Right atrium auricular region (tissue), 2 donors: ENCODE data around the gene CUL5. TPM values are rescaled to one million over a fixed set of nuclear protein-coding genes. Genes with fewer than 3 reads are reported as not detected.
"Not testable (repeated sequence)": the region's sequence is repeated elsewhere in the genome, so short reads cannot be mapped to it uniquely, and the experiment has no call there.

Experiments used
- DNase-seq: peaks from one replicate; pipeline ENCODE4 v3.0.0-alpha.2; 2019; ENCODE audit warnings: low spot score
- H3K27ac ChIP-seq, 2 donors: fragments of 200-600 bp; sonication (generic); 1 replicate in 1 of 2; 2 replicates in 1 of 2; pipeline ENCODE4 v1.5.1; 2016 to 2019
- H3K27me3 ChIP-seq, 2 donors: fragments of 200-600 bp; sonication (generic); one replicate each; pipeline versions ENCODE4 v1.5.1 to v1.6.0; 2017 to 2019
- H3K36me3 ChIP-seq: fragments of 200-600 bp; sonication (generic); one replicate; pipeline ENCODE4 v1.5.1; 2016
- H3K4me1 ChIP-seq, 2 donors: fragments of 200-600 bp; sonication (generic); one replicate each; pipeline versions ENCODE4 v1.5.1 to v1.6.0; 2017 to 2019
- H3K4me3 ChIP-seq, 2 donors: fragments of 200-600 bp; sonication (generic); 1 replicate in 1 of 2; 2 replicates in 1 of 2; pipeline ENCODE4 v1.5.1; 2017 to 2019; ENCODE audit warnings: mild to moderate bottlenecking in 1 of 2, moderate library complexity in 1 of 2
- H3K9me3 ChIP-seq, 2 donors: fragments of 200-600 bp; sonication (generic); one replicate each; pipeline ENCODE4 v1.5.1; 2019
- total RNA-seq, 2 donors: library from RNA; depleted of rRNA; stranded (reverse); fragments of >200 nt; gene quantifications; one replicate each; pipeline ENCODE4 v1.1.0, GENCODE V29; 2016
- TF ChIP-seq, protein P1 (sequence below), 2 donors: fragments of 200-600 bp; sonication (generic); IDR thresholded peaks; one replicate each; pipeline ENCODE4 v1.5.1; 2019; ENCODE audit warnings: antibody characterized with exemption in 2 of 2

CUL5 gene
- total RNA-seq, 2 donors from 2014 or later: 19.2 to 26.4 TPM

DNA sequence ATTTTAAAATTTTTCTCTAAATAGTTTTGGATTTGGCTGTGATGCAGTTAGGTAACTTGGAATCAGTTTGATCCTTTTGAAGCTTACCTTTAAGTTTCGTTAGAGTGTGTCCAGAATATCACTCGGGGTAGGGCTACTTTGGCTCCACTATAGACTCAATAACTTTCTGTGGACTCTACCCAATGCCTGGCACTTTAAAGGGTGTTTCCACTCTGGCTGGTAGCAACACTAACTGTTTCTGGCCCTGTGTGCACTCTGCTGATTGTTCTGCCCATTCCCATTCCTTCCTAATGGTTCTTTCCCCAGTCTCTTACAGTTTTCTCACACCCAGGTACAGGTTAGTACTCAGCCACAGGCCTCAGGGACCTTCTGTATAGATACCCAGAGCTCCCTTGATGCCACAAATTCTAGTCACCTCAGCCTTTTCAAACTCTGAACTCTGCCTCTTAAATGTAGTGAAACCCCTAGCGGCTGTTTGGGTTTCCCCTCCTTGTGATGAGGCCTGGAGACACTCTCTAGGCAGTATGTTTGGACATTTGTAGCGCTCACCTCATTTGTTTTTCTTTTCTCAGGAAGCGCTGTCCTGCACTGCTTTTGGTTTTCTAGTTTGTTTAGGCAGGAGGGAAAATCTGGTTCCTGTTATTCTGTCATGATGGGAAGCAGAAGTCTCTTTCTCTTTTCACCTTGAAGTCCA lies 16.8 kb downstream of the CUL5 start:
- Histone ChIP-seq H3K27ac (no peak overlapping the region), H3K4me1 (peaks cover 0 to 19% of the 10 kb centered on the region in 2 donors)
- DNase-seq: no peak

DNA sequence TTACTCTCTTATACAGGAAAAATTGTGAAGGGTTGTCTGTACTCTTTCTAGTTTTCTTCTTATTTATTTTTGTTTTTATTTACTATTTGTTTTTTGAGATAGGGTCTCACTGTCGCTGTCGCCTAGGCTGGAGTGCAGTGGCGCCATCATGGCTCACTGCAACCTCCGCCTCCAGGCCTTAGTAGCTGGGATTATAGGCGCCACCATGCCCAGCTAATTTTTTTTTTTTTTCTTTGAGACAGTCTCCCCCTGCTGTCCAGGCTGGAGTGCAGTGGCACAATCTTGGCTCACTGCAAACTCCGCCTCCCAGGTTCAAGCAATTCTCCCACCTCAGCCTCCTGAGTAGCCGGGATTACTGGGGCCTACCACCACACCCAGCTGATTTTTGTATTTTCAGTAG lies 18.4 kb downstream of the CUL5 start:
- TF ChIP-seq, protein P1, sequence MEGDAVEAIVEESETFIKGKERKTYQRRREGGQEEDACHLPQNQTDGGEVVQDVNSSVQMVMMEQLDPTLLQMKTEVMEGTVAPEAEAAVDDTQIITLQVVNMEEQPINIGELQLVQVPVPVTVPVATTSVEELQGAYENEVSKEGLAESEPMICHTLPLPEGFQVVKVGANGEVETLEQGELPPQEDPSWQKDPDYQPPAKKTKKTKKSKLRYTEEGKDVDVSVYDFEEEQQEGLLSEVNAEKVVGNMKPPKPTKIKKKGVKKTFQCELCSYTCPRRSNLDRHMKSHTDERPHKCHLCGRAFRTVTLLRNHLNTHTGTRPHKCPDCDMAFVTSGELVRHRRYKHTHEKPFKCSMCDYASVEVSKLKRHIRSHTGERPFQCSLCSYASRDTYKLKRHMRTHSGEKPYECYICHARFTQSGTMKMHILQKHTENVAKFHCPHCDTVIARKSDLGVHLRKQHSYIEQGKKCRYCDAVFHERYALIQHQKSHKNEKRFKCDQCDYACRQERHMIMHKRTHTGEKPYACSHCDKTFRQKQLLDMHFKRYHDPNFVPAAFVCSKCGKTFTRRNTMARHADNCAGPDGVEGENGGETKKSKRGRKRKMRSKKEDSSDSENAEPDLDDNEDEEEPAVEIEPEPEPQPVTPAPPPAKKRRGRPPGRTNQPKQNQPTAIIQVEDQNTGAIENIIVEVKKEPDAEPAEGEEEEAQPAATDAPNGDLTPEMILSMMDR (IDR thresholded peaks at IDR 0.05): no peak
- Histone ChIP-seq H3K27ac (no peak overlapping the region), H3K4me3 (no peak overlapping the region), H3K9me3 (no peaks in the 10 kb centered on the region), H3K27me3 (no peaks in the 10 kb centered on the region), H3K36me3 (no peaks in the 10 kb centered on the region), H3K4me1 (peaks cover 0 to 19% of the 10 kb centered on the region in 2 donors)
- DNase-seq: no peak

More for the DNA sequence above, 16.8 kb downstream of the CUL5 start:
- Histone ChIP-seq H3K36me3 (no peaks in the 10 kb centered on the region), H3K9me3 (no peaks in the 10 kb centered on the region), H3K27me3 (no peaks in the 10 kb centered on the region), H3K4me3 (no peak overlapping the region)
- TF ChIP-seq, protein P1 (IDR thresholded peaks at IDR 0.05): no peak

DNA sequence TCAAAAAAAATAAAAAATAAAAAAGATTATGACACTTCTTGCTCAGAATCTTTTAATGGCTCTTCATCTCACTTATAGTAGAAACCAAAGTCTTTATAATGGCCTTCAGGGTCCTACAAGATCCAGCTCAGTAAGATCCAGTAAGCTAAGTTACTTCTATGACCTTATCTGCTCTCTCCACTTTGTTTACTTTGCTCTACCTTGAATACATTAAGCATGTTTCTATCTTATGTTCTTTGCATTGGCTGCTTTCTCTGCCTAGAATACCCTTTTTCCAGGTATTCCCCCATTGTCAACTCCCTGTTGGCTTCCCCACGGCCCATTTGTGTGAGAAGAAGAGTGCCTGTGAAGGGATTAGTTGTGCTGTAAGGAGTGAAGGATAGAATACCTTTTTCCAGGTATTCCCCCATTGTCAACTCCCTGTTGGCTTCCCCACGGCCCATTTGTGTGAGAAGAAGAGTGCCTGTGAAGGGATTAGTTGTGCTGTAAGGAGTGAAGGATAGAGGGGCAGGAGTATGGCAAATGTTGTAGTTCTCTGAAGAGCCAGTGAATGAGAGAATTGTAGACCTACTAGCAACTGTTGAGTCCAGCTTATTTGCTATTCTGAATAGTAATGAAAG lies 20.2 kb downstream of the CUL5 start:
- not testable (repeated sequence) for DNase-seq, H3K9me3 ChIP-seq, H3K27ac ChIP-seq, H3K36me3 ChIP-seq, H3K4me3 ChIP-seq, H3K27me3 ChIP-seq
- H3K4me1 ChIP-seq: peaks cover 0 to 19% of the 10 kb centered on the region in 2 donors

DNA sequence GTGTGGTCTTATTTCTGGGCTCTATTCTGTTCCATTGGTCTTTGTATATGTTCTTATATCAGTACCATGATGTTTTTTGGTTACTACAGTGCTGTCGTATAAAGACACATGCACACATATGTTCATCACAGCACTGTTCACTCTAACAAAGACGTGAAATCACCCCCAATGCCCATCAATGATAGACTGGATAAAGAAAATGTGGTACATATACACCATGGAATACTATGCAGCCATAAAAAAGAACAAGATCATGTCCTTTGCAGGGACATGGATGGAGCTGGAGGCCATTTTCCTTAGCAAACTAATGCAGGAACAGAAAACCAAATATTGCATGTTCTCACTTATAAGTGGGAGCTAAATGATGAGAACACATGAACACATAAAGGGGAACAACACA lies 22.9 kb downstream of the CUL5 start:
- H3K9me3 ChIP-seq, H3K27me3 ChIP-seq, H3K4me1 ChIP-seq, DNase-seq, H3K27ac ChIP-seq, H3K4me3 ChIP-seq: not testable (repeated sequence)
- peaks cover 20% of the 10 kb centered on the region for H3K36me3 ChIP-seq

DNA sequence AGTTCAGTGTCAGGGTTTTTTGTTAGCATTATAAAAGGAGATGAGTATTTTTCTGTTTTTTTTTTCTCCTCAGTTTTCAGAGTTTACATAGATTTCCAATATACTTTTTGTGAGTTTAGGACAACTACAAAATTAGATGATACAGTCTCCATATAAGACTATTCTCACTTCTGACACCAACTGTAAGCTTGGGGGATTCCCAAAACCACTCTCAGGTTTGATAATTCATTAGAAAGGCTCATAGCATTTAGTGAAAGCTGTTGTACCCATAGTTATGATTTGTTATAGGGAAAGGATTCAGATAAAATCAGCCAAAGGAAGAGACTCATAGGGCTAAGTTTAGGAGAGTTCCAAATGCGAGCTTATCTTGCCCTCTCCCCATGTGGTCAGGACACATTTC lies 24.1 kb downstream of the CUL5 start:
- peaks cover 21% of the 10 kb centered on the region for H3K36me3 ChIP-seq
- H3K27ac ChIP-seq: no peak overlapping the region
- no peak overlapping the region for H3K4me3 ChIP-seq
- H3K9me3 ChIP-seq: no peaks in the 10 kb centered on the region
- no peaks in the 10 kb centered on the region for H3K27me3 ChIP-seq
- DNase-seq: no peak
- H3K4me1 ChIP-seq: no peaks in the 10 kb centered on the region
- TF ChIP-seq, protein P1 (IDR thresholded peaks at IDR 0.05): no peak

DNA sequence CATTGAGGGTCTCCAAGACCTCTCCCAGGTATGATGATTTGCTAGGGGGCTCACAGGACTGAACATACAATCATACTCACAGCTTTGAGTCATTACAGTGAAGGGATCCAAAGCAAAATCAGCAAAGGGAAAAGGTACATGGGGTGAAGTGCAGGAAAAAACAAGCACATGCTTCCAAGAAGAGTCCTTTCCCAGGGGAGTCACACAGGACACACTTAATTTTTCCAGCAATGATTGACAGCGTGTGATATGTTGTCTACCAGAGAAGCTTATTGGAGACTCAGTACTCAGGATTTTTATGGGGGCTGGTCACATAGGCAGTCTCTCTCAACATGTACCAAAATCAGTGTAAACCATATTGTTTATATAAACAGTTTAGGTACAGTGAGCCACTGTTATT lies 25.3 kb downstream of the CUL5 start:
- H3K36me3 ChIP-seq: peaks cover 21% of the 10 kb centered on the region
- TF ChIP-seq, protein P1 (IDR thresholded peaks at IDR 0.05): no peak

DNA sequence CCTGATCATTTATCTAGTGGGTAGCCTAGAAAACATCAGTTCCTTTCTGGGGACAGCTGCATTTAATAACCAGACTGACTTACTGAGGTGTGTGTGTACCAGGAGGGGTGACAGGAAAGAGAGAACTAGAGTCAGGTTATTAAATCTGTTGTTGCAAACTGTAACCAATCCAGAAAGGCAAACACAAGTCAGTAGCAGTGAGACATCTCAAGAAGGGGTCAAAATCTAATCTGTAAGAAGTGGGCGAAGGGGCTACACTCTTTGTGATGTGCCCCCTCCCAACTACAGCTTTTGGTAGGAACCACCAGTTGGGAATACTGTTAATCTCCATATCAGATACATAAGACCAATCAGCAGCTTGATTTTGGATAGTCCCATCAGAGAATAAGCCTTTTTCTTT lies 26.3 kb downstream of the CUL5 start:
- H3K4me1 ChIP-seq: no peaks in the 10 kb centered on the region
- no peak overlapping the region for H3K27ac ChIP-seq
- H3K36me3 ChIP-seq: peaks cover 21% of the 10 kb centered on the region
- TF ChIP-seq, protein P1 (IDR thresholded peaks at IDR 0.05): no peak
- no peak overlapping the region for H3K4me3 ChIP-seq
- DNase-seq: no peak
- H3K27me3 ChIP-seq: no peaks in the 10 kb centered on the region
- no peaks in the 10 kb centered on the region for H3K9me3 ChIP-seq

More for the DNA sequence above, 25.3 kb downstream of the CUL5 start:
- no peaks in the 10 kb centered on the region for H3K9me3 ChIP-seq
- no peak overlapping the region for H3K27ac ChIP-seq
- H3K27me3 ChIP-seq: no peaks in the 10 kb centered on the region
- H3K4me1 ChIP-seq: no peaks in the 10 kb centered on the region
- no peak overlapping the region for H3K4me3 ChIP-seq
- DNase-seq: no peak
